Neural progenitor cell (in vitro differentiated cells): ENCODE results near the gene C10orf67. TPM values are rescaled to one million over a fixed set of nuclear protein-coding genes. Genes with fewer than 3 reads are reported as not detected.

ENCODE experiments used
- DNase-seq: peaks from one replicate; pipeline ENCODE4 v3.0.0-alpha.2; 2016; ENCODE audit warnings: low spot score
- H2AFZ ChIP-seq: fragments of 200-600 bp; sonication (generic); replicated peaks from 2 replicates; pipeline ENCODE4 v1.6.1; 2016; ENCODE audit warnings: antibody characterized with exemption
- H3F3A ChIP-seq: fragments of 200-600 bp; sonication (generic); 2 replicates; pipeline ENCODE4 v1.6.1; 2016; ENCODE audit warnings: antibody characterized with exemption, low read depth
- H3K27ac ChIP-seq: fragments of 200-600 bp; sonication (generic); 2 replicates; pipeline ENCODE4 v1.5.1; 2016; ENCODE audit warnings: mild to moderate bottlenecking
- H3K27me3 ChIP-seq: fragments of 200-600 bp; sonication (generic); 2 replicates; pipeline ENCODE4 v1.6.1; 2016; ENCODE audit warnings: mild to moderate bottlenecking, moderate library complexity
- H3K36me3 ChIP-seq: fragments of 200-600 bp; sonication (generic); 2 replicates; pipeline ENCODE4 v1.5.1; 2016
- H3K4me1 ChIP-seq: fragments of 200-600 bp; sonication (generic); 2 replicates; pipeline ENCODE4 v1.6.1; 2016; ENCODE audit warnings: mixed run types
- H3K4me2 ChIP-seq: fragments of 200-600 bp; sonication (generic); 2 replicates; pipeline ENCODE4 v1.6.1; 2016
- H3K4me3 ChIP-seq: fragments of 200-600 bp; sonication (generic); 2 replicates; pipeline ENCODE4 v1.5.1; 2016
- H3K79me2 ChIP-seq: fragments of 200-600 bp; sonication (generic); 2 replicates; pipeline ENCODE4 v1.6.1; 2016; ENCODE audit warnings: low read depth
- H3K9ac ChIP-seq: fragments of 200-600 bp; sonication (generic); 2 replicates; pipeline ENCODE4 v1.6.1; 2016
- H3K9me3 ChIP-seq: fragments of 200-600 bp; sonication (generic); 2 replicates; pipeline ENCODE4 v1.5.1; 2016; ENCODE audit warnings: low read depth
- H4K20me1 ChIP-seq: fragments of 200-600 bp; sonication (generic); 2 replicates; pipeline ENCODE4 v1.6.1; 2016; ENCODE audit warnings: low read depth
- H3K27ac Mint-ChIP-seq: 3 replicates; pipeline ENCODE4 v1.8.0; 2021; ENCODE audit warnings: mixed read lengths
- H3K27me3 Mint-ChIP-seq: 2 replicates; pipeline ENCODE4 v1.8.0; 2022; ENCODE audit warnings: low read depth, mild to moderate bottlenecking, inconsistent platforms, moderate library complexity, mixed read lengths; ENCODE audit not compliant: insufficient read depth
- H3K36me3 Mint-ChIP-seq: 3 replicates; pipeline ENCODE4 v1.8.0; 2021; ENCODE audit warnings: mixed read lengths
- H3K4me1 Mint-ChIP-seq: 3 replicates; pipeline ENCODE4 v1.8.0; 2021; ENCODE audit warnings: mixed read lengths
- H3K4me3 Mint-ChIP-seq: 3 replicates; pipeline ENCODE4 v1.8.0; 2021; ENCODE audit warnings: mild to moderate bottlenecking, moderate library complexity, mixed read lengths
- H3K9me3 Mint-ChIP-seq: 3 replicates; pipeline ENCODE4 v1.8.0; 2020; ENCODE audit warnings: mixed read lengths
- CTCF ChIP-seq: fragments of 200-600 bp; sonication (generic); IDR thresholded peaks from 2 replicates; pipeline ENCODE4 v1.5.1; 2017; ENCODE audit warnings: antibody characterized with exemption, mild to moderate bottlenecking
- EZH2 ChIP-seq: fragments of 200-600 bp; sonication (generic); IDR thresholded peaks from 2 replicates; pipeline ENCODE4 v1.6.1; 2017; ENCODE audit warnings: antibody characterized with exemption, mild to moderate bottlenecking, moderate library complexity
- EZH2phosphoT487 ChIP-seq: fragments of 200-600 bp; sonication (generic); IDR thresholded peaks from 2 replicates; pipeline ENCODE4 v1.6.1; 2017; ENCODE audit warnings: antibody characterized with exemption
- total RNA-seq: library from RNA; depleted of rRNA; stranded (reverse); fragments of >200 nt; gene quantifications from 2 replicates; pipeline ENCODE4 v1.2.3, GENCODE V29; 2015; ENCODE audit warnings: low replicate concordance

The C10orf67 gene
- total RNA-seq, 1 donor from 2014 or later = not detected

GRCh38 chr10:23238015-23238414 lies 106.6 kb downstream of the C10orf67 start:
- DNase-seq = no peak
- H3K27ac Mint-ChIP-seq = no peak overlapping the region
- no peaks in the 10 kb centered on the region for H3K36me3 Mint-ChIP-seq
- no peak overlapping the region for H3K4me3 Mint-ChIP-seq
- H3K27me3 Mint-ChIP-seq = no peaks in the 10 kb centered on the region
- Histone ChIP-seq H3K9ac (no peak overlapping the region), H3K36me3 (no peaks in the 10 kb centered on the region), H3K4me1 (no peaks in the 10 kb centered on the region), H3K79me2 (no peaks in the 10 kb centered on the region), H2AFZ (no peak overlapping the region), H3F3A (no peaks in the 10 kb centered on the region), H3K27ac (no peak overlapping the region), H3K4me2 (no peak overlapping the region), H3K9me3 (no peaks in the 10 kb centered on the region), H4K20me1 (no peaks in the 10 kb centered on the region), H3K4me3 (no peak overlapping the region), H3K27me3 (no peaks in the 10 kb centered on the region)
- H3K9me3 Mint-ChIP-seq = peaks cover 8% of the 10 kb centered on the region
- no peaks in the 10 kb centered on the region for H3K4me1 Mint-ChIP-seq
- TF ChIP-seq EZH2phosphoT487 (no peak), CTCF (no peak), EZH2 (no peak)

GRCh38 chr10:23230582-23230981 lies 114.0 kb downstream of the C10orf67 start:
- H3K4me1 ChIP-seq = no peaks in the 10 kb centered on the region
- no peak overlapping the region for H3K27ac ChIP-seq
- H3K36me3 Mint-ChIP-seq = no peaks in the 10 kb centered on the region
- no peak overlapping the region for H3K4me2 ChIP-seq
- H3K27me3 Mint-ChIP-seq = peaks cover 3% of the 10 kb centered on the region
- H3K4me1 Mint-ChIP-seq = no peaks in the 10 kb centered on the region
- no peak for DNase-seq
- H3K36me3 ChIP-seq = no peaks in the 10 kb centered on the region
- H2AFZ ChIP-seq = no peak overlapping the region
- H3K4me3 Mint-ChIP-seq = no peak overlapping the region
- no peak overlapping the region for H3K27ac Mint-ChIP-seq
- H3K27me3 ChIP-seq = peaks cover 5% of the 10 kb centered on the region
- peaks cover 2% of the 10 kb centered on the region for H3K9me3 Mint-ChIP-seq
- no peaks in the 10 kb centered on the region for H3F3A ChIP-seq
- TF ChIP-seq EZH2phosphoT487 = no peak
- TF ChIP-seq EZH2 = no peak
- no peak for TF ChIP-seq CTCF
- no peaks in the 10 kb centered on the region for H3K9me3 ChIP-seq
- no peaks in the 10 kb centered on the region for H4K20me1 ChIP-seq
- H3K79me2 ChIP-seq = no peaks in the 10 kb centered on the region
- no peak overlapping the region for H3K9ac ChIP-seq
- no peak overlapping the region for H3K4me3 ChIP-seq

- H3K27ac ChIP-seq = no peak overlapping the region
- Mint-ChIP-seq H3K4me1 (no peaks in the 10 kb centered on the region), H3K9me3 (no peaks in the 10 kb centered on the region), H3K27me3 (no peaks in the 10 kb centered on the region), H3K4me3 (no peak overlapping the region), H3K36me3 (no peaks in the 10 kb centered on the region), H3K27ac (no peak overlapping the region)
- H3K4me3 ChIP-seq = no peak overlapping the region
- TF ChIP-seq EZH2phosphoT487 (no peak), CTCF (no peak), EZH2 (no peak)
- no peak overlapping the region for H3K9ac ChIP-seq
- peaks cover 82% of the 10 kb centered on the region for H3K27me3 ChIP-seq
- H3K36me3 ChIP-seq = no peaks in the 10 kb centered on the region
- H3K4me2 ChIP-seq = no peak overlapping the region
- no peaks in the 10 kb centered on the region for H3F3A ChIP-seq
- H3K4me1 ChIP-seq = no peaks in the 10 kb centered on the region
- no peaks in the 10 kb centered on the region for H3K79me2 ChIP-seq
- no peak for DNase-seq
- H3K9me3 ChIP-seq = no peaks in the 10 kb centered on the region
- H2AFZ ChIP-seq = no peak overlapping the region
- no peaks in the 10 kb centered on the region for H4K20me1 ChIP-seq
These were observed 127.1 kb downstream of the C10orf67 start for GRCh38 chr10:23217471-23217870.
